Right lung (tissue), 5 donors: ENCODE data around the gene OR2V2. TPM values are rescaled to one million over a fixed set of nuclear protein-coding genes. Genes with fewer than 3 reads are reported as not detected.
"Not testable (repeated sequence)": the region's sequence is repeated elsewhere in the genome, so short reads cannot be mapped to it uniquely, and the experiment has no call there.

ENCODE experiments used
- DNase-seq, 2 donors: peaks; one replicate each; pipeline ENCODE4 v3.0.0-alpha.2; 2013
- polyA plus RNA-seq, 5 donors: library from polyadenylated mRNA; unstranded; fragments of 120-200 nt; gene quantifications; one replicate each; pipeline versions ENCODE4 v1.2.1 to v1.2.3, GENCODE V29; 2013; ENCODE audit warnings: inconsistent platforms in 1 of 5, low replicate concordance in 1 of 5; ENCODE audit not compliant: insufficient read length in 5 of 5, insufficient read depth in 1 of 5

Gene OR2V2
- polyA plus RNA-seq, 5 donors = 0.03 to 0.05 (median 0.04) TPM; not detected in 1

DNA sequence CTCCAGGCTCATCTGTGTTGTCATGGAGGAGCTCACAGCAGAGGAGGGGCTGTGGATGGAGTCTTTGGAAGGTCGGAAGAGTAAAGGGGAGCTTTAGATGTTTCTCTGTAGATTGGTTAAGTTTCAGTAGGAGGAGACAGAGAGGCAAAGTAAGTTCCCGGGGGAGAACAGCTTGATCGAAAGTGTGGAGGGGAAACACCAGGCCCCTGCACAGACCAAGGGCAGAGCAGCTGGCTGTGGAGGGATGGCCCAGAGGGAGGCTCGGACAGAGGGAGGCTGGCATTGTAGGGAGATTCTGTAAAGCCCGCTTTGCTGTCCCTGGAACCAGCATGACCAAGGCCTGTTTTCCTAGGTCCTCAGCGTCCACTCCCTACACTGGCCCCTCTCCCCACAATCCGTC lies 5.3 kb upstream of the OR2V2 start:
- no peak for DNase-seq

DNA sequence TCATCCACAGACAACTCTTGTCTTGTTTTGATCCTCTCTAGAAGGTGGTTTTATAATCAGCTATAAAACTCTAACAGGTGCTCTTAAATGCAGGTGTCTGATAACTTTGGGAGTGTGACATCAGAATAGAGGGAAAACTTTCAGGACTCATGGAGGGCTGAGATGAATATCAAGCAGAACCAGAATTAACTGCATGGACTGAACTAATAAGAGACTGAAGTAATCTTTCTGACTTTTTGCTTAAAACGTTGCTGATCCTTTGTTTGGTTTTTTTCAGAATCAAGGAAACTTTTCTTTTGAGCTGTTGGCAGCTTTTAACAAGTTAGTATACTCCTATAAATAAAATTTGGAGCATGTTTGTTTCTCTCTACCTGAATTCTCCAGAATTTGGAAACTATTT lies 2.3 kb upstream of the OR2V2 start:
- no peak for DNase-seq

DNA sequence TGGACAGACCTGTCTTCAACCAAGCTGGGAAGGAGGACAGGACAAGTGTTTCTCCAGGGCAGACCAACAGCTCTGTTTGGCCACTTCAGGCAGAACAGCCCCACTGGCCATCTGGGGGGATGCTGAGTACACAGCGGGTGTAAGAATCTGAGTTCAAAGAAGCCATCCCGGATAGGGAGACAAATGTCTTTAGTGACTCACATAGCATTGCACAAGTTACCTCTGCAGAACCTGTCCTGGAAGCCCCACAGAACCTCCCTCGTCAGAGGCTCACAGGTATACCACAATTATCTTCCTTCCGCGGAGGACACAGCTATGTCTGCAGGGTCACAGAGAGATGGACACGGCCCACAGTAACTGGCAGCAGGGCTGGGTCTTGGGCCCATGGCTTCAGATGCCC lies 2.0 kb downstream of the OR2V2 start:
- no peak for DNase-seq

DNA sequence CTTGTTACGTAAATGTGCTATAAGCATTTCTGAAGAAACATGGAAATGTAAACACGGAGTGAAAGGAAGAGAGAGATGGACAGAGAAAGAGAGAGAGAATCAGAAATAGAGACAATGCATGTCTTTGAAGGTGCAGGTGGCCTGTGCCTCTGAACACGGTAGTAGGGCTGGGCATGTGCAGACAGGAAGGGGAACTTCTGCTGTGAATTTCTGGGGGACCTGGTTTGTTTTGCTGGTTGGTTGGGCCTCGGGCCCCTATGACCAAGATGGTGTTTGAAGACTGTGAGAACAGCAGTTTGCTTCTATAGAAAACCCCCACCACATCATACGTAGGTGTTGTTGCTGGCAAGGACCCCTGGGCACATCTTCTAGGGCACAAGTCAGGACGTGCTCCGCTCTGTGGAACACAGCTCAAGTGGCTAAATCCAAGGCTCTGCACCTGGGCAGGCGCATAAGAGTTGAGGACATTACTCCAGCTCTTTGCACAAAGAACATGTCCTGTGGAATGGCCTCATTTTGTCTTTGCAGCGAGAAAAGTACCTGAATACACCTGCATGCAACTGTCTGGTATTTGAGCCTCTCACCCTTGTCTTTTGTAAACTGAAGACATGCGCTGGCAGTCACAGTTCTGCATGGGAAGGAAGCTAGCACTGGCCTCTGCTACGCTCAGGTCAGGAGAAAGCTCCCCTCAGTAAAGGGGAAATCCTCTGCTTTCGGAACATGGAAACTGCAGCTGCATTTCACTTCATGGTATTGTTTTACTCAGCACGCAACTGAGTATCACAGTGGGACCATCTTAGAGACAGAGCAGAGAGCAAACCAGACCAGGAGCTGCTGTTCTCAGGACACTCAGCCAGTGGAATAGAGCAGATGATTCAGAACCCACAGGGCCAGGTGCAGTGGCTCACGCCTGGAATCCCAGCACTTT lies 2.7 kb downstream of the OR2V2 start:
- no peak for DNase-seq

DNA sequence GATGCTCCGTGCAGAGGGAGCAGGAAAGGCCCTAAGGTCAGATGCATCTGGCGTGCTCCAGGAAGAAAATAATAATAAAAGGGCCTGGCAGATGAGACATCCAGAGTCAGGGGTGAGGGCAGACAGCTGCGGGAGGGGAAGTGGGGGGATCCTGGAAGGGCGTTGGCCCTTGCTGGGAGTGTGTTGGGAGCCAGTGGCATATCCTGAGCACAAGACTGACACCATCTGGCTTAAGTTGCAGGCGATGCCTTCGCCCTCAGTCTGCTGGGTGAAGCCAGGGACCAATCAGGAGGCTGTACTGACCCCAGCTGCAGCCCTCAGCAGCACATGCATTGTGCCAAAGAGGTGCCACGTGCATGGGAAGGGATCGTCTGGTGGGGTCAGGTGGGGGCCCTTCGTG lies 3.8 kb downstream of the OR2V2 start:
- no peak for DNase-seq

DNA sequence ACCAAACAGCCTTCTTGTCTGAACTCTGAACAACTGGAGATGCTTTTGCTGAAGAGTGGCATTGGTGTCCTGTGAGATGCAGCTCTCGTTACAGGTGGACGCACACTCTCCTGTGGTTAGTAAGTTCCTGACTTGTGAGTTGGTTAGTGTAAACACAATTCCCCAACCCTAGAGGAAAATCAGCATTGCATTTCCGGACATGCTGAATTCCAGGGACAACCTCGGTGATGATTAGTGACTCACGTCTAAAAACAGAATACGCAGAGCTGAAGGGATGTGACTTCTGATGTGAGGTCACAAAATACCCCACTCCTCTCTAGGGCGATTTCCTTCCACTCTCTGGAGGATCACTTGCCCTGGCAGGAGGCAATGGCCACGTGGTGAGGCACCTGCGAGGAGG lies 5.0 kb downstream of the OR2V2 start:
- no peak for DNase-seq

DNA sequence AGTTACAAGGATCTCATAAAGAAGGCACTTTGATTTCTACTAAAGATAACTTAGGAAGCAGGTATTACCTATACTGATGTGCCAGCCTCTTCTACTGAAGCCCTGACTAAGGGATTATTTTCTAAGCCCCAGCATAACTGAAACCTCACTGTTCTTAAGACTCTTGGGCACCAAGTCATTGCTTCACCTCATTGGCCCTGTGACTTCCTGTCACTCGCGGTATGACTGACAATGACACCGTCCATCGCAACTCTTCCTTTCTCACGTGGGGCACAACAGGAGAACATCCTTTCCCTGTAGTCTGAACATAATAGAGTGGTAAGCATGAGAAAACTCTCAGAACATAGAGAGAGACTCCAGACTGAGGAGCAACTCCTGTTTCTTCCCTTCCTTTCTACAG lies 6.4 kb downstream of the OR2V2 start:
- DNase-seq = no peak

DNA sequence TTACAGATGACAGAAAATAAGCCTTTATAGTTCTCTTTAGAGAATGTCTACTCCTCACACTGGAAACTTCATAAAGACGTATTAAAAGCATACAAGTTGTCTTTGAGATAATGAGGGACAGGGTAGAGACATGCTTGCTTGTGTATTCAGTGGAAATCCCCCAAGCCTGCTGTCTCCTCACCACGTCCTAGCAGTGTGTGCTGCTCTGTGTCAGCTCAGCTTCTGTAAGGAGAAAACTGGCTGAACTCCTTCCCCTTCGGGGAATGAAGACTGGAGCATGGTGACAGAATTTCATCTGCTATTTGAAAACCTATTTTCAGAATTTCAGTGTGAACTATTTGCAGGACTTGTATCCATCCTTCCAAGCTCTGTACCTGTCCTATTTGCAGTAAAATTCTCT lies 9.4 kb downstream of the OR2V2 start:
- DNase-seq = no peak

DNA sequence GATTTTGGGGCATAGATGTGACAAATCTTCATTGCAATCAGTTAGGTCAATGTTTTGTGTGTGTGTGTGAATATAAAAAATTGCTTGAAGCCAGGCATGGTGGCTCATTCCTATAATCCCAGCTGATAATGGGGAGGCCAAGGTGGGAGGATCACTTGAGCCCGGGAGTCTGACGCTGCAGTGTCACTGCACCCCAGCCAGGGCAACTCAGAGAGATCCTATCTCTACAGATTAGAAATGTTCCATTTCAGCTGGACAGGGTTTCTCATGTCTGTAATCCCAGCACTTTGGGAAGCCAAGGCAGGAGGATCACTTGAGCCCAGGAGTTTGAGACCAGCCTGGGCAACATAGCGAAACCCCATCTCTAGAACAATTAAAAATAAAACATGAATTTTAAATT lies 11.5 kb downstream of the OR2V2 start:
- DNase-seq = no peak

DNA sequence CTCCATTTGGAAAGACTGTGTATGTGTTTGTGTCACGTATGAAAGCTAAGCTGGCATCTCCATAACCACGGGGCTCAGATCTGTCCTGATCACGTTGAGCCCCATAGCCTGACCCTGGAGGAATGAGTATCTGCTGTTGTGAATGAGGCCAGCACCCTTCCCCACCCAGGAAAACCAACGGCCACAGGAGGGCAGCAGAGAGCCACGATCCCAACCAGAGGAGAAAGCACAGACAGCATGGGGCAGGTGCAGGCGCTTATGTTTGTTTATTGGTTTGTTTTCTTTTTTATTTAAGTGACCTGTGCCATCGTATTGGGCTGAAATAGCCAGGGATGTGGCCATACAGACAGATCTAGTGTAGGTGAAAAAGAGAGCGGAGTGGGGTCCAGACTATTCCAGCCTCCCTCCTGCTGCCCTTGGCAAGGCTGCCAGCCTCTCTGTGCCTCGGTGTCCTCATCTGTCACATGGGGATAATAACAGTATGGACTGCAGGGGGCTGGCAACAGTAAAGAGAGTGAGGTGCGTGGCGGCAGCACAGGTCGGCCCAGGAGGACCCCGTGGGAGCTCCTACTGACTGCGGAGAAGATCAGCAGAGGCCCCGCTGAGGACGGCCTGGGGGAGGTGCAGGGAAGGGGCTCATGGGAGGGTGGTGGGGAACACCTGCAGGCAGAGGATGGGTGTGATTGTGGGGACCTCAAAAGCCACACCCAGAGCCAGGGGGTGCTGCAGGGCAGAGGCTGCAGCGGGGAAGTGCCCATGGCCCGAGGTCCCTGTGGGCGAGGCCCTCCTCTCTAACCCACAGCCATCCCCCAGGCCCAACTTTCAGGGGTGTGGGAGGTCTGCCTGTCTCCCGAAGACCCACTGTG lies 12.1 kb downstream of the OR2V2 start:
- DNase-seq = peak; percentile 43 to 55

DNA sequence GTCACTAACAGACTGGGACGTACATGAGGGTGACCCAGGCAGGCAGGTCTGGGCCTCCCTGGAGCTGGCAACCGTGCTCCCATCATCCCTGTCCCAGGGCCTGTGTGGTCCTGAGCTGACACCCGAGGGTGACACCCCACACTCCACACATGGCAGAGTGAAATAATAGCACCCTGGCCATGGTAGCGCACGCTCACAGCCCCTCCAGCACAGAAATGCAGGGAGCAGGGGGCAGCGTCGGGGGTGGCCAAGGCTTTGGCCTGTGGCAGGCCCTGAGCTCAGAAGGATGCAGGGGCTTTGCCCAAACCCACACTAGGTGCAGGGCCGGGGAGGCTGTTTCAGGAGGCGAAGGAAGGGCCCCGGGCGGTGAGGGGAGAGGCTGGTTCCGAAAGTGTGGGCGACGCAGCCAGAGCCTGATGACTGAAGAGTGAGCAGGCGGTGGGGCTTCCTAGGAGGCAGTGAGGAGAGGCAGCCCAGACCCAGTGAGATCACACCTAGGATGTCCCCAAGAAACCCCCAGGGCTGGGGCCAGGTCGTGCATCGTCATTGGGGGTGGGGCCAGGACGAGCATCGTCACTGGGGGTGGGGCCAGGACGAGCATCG lies 12.9 kb downstream of the OR2V2 start:
- no peak for DNase-seq

DNA sequence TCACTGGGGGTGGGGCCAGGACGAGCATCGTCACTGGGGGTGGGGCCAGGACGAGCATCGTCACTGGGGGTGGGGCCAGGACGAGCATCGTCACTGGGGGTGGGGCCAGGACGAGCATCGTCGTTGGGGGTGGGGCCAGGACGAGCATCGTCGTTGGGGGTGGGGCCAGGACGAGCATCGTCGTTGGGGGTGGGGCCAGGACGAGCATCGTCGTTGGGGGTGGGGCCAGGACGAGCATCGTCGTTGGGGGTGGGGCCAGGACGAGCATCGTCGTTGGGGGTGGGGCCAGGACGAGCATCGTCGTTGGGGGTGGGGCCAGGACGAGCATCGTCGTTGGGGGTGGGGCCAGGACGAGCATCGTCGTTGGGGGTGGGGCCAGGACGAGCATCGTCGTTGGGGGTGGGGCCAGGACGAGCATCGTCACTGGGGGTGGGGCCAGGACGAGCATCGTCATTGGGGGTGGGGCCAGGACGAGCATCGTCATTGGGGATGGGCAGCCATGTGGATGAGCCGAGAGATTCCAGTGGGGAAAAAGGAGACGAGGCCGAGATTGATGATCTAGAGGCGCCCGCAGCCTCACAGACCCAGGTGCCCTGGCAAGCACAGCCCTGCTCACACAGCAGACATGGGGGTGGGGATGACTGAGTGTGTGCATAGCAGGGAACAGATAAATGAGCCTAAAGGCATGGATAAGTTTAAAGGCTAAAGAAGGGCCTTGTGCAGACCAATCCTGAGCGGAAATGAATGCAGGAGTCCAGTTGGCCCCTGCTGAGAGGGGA lies 13.6 kb downstream of the OR2V2 start:
- not testable (repeated sequence) for DNase-seq

DNA sequence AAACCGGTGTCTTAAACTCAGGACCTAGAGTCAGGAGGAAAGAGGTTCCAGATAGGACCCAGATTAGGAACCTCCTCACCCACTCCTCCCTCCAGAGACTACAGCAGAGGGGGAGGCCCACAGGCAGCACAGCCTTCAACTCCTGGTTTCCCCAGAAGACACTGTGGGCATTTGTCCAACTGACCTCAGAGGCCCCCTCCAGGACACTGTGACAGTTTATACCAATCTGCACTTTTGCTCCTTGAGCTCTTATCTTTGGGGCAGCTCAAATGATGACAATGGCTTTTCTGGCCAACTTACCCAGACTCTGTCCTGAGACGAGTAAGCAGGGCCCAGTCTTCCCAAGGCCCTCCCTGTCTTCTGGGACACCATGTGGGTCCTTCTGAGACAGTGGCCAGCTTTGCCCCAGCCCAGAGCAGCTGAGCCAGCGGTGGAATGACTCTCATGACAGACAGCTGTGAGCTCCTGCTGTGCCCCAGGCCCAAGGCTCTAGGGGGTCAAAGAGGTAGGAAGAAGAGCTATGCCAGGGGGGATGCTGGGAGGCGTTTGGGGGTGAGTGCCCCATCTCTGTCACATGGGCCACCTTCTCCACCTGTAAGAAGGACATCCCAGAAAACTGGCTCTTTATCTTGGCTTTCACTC lies 14.3 kb downstream of the OR2V2 start:
- no peak for DNase-seq

DNA sequence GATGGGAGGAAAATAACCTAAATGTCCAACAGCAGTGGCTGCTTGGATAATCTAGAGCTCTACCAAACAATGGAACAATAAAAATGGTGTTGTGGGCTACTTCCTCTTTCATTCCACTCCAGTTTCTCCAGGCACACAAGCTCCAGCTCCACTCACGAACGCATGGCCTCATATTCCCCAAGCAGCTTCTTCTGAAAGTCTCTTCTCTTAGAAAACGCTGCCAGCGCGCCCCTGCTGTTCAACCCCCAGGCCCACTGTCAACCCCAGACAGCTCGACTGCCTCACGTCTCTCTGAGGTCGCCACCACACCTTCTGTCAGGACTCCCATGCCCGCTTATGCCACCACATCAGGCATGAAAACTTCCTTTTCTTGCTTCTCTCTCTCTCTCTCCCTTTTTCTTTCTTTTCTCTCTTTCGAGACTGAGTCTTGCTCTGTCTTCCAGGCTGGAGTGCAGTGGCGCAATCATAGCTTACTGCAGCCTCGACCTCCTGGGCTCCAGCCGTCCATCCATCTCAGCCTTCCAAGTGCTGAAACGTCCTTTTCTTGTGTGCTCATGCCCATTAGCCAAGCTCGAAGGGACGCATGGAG lies 16.2 kb downstream of the OR2V2 start:
- no peak for DNase-seq

DNA sequence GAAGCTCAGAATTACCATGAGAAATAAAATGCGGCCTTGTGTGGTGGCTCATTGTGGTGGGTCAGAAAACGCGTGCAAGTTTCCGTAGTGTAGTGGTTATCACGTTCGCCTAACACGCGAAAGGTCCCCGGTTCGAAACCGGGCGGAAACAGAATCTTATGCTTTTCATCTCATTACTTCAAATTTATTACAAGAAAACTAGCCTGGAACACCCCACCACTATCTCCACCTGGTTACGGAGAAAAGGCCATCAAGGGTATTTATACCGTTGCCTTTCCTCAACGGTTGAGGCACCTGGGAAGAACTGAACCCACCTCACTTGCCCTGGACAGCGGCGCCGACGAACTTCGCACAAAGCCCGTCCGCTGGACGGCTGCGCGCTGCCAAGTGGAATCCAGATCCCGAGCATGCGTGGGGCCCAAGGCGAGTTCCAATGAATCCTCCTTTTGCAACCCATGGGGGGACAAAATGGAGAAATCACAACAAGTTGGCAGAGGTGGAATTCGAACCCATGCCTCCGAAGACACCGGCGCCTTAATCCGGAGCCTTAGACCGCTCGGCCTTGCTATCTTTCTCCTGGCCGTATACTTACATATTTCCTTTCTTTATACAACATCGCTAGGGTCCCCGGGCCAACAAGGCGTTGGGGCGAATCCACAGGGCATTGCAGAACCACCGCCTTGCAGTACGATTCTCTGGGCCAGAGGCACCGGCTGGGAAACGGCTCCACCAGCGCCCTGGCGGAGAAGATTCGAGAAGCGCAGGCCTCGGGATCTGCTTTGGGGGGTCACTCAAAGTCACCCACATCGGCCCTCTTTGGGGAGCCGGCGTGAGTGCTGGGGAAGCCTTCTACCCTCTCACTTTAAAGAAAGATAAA lies 16.9 kb downstream of the OR2V2 start:
- no peak for DNase-seq

DNA sequence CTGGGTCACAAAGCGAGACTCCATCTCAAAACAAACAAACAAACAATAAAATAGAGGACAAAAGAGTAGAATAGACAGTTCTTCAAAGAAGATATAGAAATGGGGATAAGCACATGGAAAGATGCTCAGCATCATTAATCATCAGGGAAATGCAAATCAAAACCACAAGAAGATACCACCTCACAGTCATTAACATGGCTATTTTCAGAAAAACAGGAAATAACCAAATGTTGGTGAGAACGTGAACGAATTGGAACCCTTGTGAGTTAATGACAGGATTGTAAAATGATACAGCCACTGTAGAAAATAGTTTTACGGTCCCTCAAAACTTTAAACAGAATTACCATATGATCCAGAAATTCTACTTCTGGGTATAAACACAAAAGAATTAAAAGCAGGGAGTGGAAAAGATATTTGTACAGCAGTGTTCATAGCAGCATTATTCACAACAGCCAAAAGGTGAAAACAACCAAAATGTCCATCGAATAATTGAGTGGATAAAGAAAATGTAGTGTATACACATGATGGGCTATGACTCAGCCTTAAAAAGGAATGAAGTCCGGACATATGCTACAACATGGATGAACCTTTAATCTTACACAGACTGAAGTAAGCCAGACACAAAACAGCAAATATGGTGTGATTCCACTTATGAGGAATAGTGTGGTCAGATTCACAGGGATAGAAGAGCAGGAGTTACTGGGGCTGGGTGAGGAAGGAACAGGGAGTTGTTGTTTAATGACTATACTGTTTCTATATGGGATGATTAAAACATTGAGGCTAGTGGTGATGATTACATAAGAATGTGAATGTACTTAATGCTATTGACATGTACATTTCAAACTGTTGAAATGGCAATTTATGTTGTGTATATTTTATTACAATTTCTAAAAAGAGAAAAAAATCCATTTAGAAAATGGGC lies 19.7 kb downstream of the OR2V2 start:
- DNase-seq = no peak

DNA sequence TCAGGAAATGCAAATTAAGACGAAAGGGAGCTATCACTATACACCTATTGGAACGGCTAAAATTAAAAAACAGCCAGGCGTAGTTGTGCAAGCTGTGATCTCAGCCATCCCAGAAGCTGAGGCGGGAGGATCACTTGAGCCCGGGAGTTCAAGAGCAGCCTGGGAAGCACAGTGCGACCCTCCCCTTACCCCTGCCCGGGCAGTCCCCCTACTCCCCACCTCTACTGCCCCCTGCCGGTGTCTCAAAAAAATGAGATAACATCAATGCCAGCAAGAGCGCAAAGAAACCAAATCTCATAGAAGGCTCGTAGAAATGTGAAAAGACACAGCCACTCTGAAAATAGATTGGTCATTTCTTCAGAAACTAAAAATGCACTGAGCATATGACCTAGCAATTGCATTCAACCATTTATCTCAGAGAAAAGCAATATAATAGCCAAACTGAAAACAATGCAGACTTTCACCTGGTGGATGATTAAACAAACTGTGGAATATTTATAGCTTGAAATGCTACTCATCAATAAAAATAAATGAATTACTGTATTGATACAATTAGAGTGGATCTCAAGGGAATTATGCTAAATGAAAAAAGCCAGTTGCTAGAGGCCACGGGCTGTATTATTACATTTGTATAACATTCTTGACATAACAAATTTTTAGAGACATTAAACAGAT lies 20.6 kb downstream of the OR2V2 start:
- no peak for DNase-seq

DNA sequence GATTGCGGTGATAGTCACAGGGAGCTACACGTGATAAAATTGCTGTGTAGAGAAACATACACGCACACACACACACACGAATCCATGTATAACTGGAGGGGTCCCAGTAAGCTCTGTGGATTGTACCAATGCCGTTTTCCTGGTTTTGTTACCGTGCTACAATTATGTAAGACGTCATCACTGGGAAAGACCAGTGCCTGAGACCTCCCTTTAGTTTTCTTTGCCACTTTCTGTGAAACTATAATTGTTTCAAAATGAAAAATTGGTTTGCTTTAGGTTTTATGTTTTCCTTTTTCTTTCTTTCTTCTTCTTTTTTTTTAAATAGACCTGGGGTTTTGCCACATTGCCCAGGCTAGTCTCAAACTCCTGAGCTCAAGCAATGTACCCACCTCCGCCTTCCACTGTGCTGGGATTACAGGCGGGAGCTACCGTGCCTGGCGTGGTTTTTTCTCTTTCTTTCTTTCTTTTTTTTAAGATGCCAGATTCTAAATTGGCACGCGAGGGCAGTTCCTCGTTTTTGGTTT lies 21.3 kb downstream of the OR2V2 start:
- DNase-seq = no peak
